Spleen (tissue), 11 donors: ENCODE data around the gene CASP5. TPM values are rescaled to one million over a fixed set of nuclear protein-coding genes. Genes with fewer than 3 reads are reported as not detected.

Source experiments
- DNase-seq: peaks from one replicate; pipeline ENCODE4 v3.0.0-alpha.2; 2020
- H3K27ac ChIP-seq, 8 donors: fragments of 200-600 bp; sonication (generic) in 7 of 8; 1 replicate in 4 of 8; 2 replicates in 4 of 8; pipeline versions ENCODE4 v1.5.0 to v1.8.0; 2016 to 2021; ENCODE audit warnings: inconsistent platforms in 4 of 8, mild to moderate bottlenecking in 4 of 8, moderate library complexity in 1 of 8
- H3K27me3 ChIP-seq, 7 donors: fragments of 200-600 bp; sonication (generic) in 6 of 7; replicated peaks in 1 of 7; 1 replicate in 4 of 7; 2 replicates in 3 of 7; pipeline versions ENCODE4 v1.5.0 to v1.8.0; 2016 to 2021; ENCODE audit warnings: inconsistent platforms in 3 of 7, mild to moderate bottlenecking in 1 of 7
- H3K36me3 ChIP-seq, 6 donors: fragments of 200-600 bp; sonication (generic) in 5 of 6; 1 replicate in 4 of 6; 2 replicates in 2 of 6; pipeline versions ENCODE4 v1.5.0 to v1.8.0; 2016 to 2021; ENCODE audit warnings: inconsistent platforms in 2 of 6
- H3K4me1 ChIP-seq, 6 donors: fragments of 200-600 bp; sonication (generic) in 5 of 6; 1 replicate in 3 of 6; 2 replicates in 3 of 6; pipeline versions ENCODE4 v1.5.0 to v1.8.0; 2016 to 2021; ENCODE audit warnings: inconsistent platforms in 3 of 6
- H3K4me3 ChIP-seq, 8 donors: fragments of 200-600 bp; sonication (generic) in 7 of 8; 1 replicate in 4 of 8; 2 replicates in 4 of 8; pipeline versions ENCODE4 v1.5.0 to v1.8.0; 2016 to 2021; ENCODE audit warnings: inconsistent platforms in 4 of 8, mild to moderate bottlenecking in 4 of 8, moderate library complexity in 2 of 8
- H3K9me3 ChIP-seq, 8 donors: fragments of 200-600 bp; sonication (generic) in 7 of 8; 1 replicate in 4 of 8; 2 replicates in 4 of 8; pipeline versions ENCODE4 v1.5.0 to v1.8.0; 2016 to 2021; ENCODE audit warnings: inconsistent platforms in 4 of 8
- POLR2A ChIP-seq, 3 donors: fragments of 450-650 bp; IDR thresholded peaks; one replicate each; pipeline ENCODE4 v1.5.1; 2017; ENCODE audit warnings: antibody characterized with exemption in 3 of 3, mild to moderate bottlenecking in 1 of 3
- POLR2AphosphoS5 ChIP-seq, 3 donors: sonication (generic); formaldehyde crosslinking; IDR thresholded peaks; one replicate each; pipeline ENCODE4 v1.5.1; 2017; ENCODE audit warnings: antibody characterized with exemption in 3 of 3
- WGBS, 5 donors: extraction: QIAGEN DNeasy Blood & Tissue Kit in 3 of 5; methylation state at CpG; one replicate each; pipeline versions ENCODE4 v1.1.5 to v1.1.7; 2013 to 2018; 5-methylcytosine and 5-hydroxymethylcytosine counted together
- intact Hi-C: fragments of 100-400 bp; cut with DNase I; formaldehyde crosslinking; loops from one replicate; pipeline ENCODE4 v1.15.0; 2023; ENCODE audit warnings: low total_unique reads
- polyA plus RNA-seq, 3 donors: library from polyadenylated mRNA; stranded (reverse); fragments of 200-250 nt; gene quantifications; one replicate each; pipeline ENCODE4 v1.2.1, GENCODE V29; 2013
- total RNA-seq, 7 donors: library from RNA; depleted of rRNA in 3 of 7; stranded (reverse); fragments of >200 nt in 3 of 7; fragmentation: NEBNext Ultra II Directional in 4 of 7; extraction: Animal tissue kit (Norgen Biotek cat#: 25700) in 4 of 7; gene quantifications; one replicate each; pipeline versions ENCODE4 v1.1.0 to v1.2.1, GENCODE V29; 2016 to 2021
- TF ChIP-seq, protein P1 (sequence below), 11 experiments: fragments of 200-600 bp in 7 of 11; fragments of 450-650 bp in 4 of 11; sonication (generic) in 4 of 11; IDR thresholded peaks in 8 of 11; conservative IDR thresholded peaks in 3 of 11; 1 replicate in 7 of 11; 2 replicates in 4 of 11; pipeline versions ENCODE4 v1.4.0 to v1.8.0; 2016 to 2021; ENCODE audit warnings: antibody characterized with exemption in 11 of 11, inconsistent platforms in 4 of 11, mild to moderate bottlenecking in 1 of 11
- donor health status: healthy with polysubstance abuse.
- donor health status: DM: no; HTN: no; CAD: no; lungs with moderate emphysema.
- donor health status: DM: no; HTN: no; CAD: no.
- donor health status: Bipolar disorder and iron deficiency.
- donor health status: healthy.
- donor health status: DM: no; HTN: no; CAD: no.
- donor health status: DM: yes; HTN: yes; CAD: no.

The CASP5 gene
- total and polyA plus RNA-seq, 10 donors, result 1.4 to 12.5 (median 3.1) TPM

DNA sequence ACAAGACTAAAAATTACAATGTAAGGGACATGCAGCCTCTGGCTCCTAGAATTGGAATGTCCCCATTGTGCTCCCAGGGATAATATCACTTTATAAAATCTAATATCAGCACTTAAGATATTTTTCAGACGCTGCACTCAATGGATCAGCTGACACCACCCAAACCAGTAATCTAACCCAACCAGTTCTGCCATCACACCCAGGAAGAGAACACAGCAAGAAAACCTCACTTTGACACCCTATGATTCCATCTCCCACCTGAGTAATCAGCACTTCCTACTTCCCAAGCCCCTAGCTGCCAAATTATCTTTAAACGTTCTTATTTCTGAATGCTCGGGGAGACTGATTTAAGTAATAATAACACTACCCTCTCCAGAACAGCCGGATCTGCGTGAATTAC is 57.2 kb downstream of the CASP5 start:
- Histone ChIP-seq H3K9me3 (peaks cover 0 to 17% (median 13%) of the 10 kb centered on the region in 8 donors), H3K27me3 (no peaks in the 10 kb centered on the region), H3K27ac (no peak overlapping the region), H3K4me3 (peak overlapping the region in 4 of 8 donors; percentile 45 to 70 (median 54)), H3K4me1 (peaks cover 23 to 76% (median 59%) of the 10 kb centered on the region in 6 donors), H3K36me3 (peaks cover 3 to 47% (median 12%) of the 10 kb centered on the region in 6 donors)
- intact Hi-C loops, result no loop called here
- WGBS, 5 donors, result 90 to 94% (median 93%) methylated on average over 5 of the region's 5 CpGs
- no peak for DNase-seq
- TF ChIP-seq POLR2AphosphoS5 (IDR thresholded peaks at IDR 0.05) (no peak), POLR2A (IDR thresholded peaks at IDR 0.05) (no peak)
- TF ChIP-seq, protein P1, sequence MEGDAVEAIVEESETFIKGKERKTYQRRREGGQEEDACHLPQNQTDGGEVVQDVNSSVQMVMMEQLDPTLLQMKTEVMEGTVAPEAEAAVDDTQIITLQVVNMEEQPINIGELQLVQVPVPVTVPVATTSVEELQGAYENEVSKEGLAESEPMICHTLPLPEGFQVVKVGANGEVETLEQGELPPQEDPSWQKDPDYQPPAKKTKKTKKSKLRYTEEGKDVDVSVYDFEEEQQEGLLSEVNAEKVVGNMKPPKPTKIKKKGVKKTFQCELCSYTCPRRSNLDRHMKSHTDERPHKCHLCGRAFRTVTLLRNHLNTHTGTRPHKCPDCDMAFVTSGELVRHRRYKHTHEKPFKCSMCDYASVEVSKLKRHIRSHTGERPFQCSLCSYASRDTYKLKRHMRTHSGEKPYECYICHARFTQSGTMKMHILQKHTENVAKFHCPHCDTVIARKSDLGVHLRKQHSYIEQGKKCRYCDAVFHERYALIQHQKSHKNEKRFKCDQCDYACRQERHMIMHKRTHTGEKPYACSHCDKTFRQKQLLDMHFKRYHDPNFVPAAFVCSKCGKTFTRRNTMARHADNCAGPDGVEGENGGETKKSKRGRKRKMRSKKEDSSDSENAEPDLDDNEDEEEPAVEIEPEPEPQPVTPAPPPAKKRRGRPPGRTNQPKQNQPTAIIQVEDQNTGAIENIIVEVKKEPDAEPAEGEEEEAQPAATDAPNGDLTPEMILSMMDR (IDR thresholded peaks at IDR 0.05 in 8 of 11, conservative IDR thresholded peaks at IDR 0.05 in 3 of 11), result no peak

DNA sequence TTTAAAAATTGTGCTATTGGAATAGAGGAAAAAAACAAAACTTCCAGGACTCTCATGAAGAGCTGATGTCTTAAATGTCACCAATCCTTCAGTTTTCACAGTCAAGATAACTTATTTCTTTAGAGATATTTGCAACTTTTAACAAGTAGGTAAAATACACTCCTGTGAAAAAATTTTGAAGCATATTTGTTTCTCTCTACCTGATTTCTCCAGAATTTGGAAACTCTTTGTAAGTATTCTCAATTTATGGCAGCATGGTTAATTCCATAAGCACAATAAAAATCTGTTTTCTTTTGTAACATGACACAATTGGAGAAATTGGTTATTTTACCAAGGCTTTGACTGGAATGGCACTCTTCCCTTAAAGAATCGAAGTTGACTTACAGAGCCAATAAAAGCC is 58.7 kb downstream of the CASP5 start:
- WGBS, 5 donors, result 98 to 100% (median 100%) methylated on average over 1 of the region's 1 CpG
- TF ChIP-seq, protein P1 (IDR thresholded peaks at IDR 0.05 in 8 of 11, conservative IDR thresholded peaks at IDR 0.05 in 3 of 11), result no peak
- TF ChIP-seq POLR2A (IDR thresholded peaks at IDR 0.05), result no peak
- Histone ChIP-seq H3K9me3 (peaks cover 0 to 17% (median 13%) of the 10 kb centered on the region in 8 donors), H3K36me3 (peaks cover 3 to 49% (median 12%) of the 10 kb centered on the region in 6 donors), H3K27me3 (no peaks in the 10 kb centered on the region), H3K4me3 (no peak overlapping the region), H3K4me1 (peaks cover 23 to 90% (median 69%) of the 10 kb centered on the region in 6 donors), H3K27ac (no peak overlapping the region)
- no peak for DNase-seq
- intact Hi-C loops, result no loop called here

DNA sequence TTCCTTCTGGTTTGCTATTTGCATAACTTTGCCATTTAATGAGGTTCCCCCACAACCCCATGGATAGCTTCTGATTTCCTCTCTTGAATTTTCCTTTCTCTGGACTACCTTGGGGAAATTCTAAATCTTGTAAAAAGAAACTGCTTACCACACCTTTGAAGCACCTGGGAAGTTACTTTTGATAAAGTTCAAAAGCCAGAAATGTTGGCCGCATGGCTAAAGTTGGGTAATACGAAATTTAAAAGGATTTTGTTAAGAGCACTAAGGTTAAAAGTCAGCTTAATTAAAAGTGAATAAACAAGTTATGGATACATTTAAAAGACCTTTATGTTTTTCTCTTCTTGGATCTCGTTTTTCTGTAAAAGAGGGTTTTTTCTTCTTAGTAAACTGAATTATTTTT is 60.1 kb downstream of the CASP5 start:
- intact Hi-C loops, result no loop called here
- DNase-seq, result no peak
- WGBS, 5 donors, result 85 to 92% (median 91%) methylated on average over 3 of the region's 3 CpGs
- H3K36me3 ChIP-seq, result peaks cover 3 to 49% (median 12%) of the 10 kb centered on the region in 6 donors
- H3K9me3 ChIP-seq, result peaks cover 0 to 17% (median 13%) of the 10 kb centered on the region in 8 donors
- TF ChIP-seq POLR2A (IDR thresholded peaks at IDR 0.05) (no peak), POLR2AphosphoS5 (IDR thresholded peaks at IDR 0.05) (no peak)
- TF ChIP-seq, protein P1 (IDR thresholded peaks at IDR 0.05 in 8 of 11, conservative IDR thresholded peaks at IDR 0.05 in 3 of 11), result no peak
- no peak overlapping the region for H3K4me3 ChIP-seq
- no peak overlapping the region for H3K27ac ChIP-seq
- H3K27me3 ChIP-seq, result no peaks in the 10 kb centered on the region
- H3K4me1 ChIP-seq, result peaks cover 19 to 97% (median 75%) of the 10 kb centered on the region in 6 donors

DNA sequence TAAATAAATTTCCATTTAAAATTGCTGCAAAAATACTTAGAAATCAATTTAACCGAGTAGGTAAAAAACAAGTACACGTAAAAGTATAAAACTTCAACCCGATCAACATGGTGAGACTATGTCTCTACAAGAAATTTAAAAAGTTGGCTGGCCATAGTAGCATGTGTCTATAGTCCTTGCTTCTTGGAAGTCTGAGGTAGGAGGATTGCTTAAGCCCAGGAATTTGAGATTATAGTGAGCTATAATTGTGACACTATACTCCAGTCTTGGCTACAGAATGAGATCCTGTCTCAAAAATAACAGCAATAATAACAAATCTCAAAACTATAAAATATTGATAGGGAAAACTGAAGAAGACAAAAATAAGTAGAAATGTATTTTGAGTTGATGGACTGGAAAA is 65.7 kb downstream of the CASP5 start:
- WGBS, 5 donors, result 78 to 99% (median 99%) methylated on average over 3 of the region's 3 CpGs
- peak overlapping the region in 2 of 8 donors; percentile 42 to 54 for H3K27ac ChIP-seq
- intact Hi-C loops, result no loop called here
- no peak for DNase-seq
- no peaks in the 10 kb centered on the region for H3K27me3 ChIP-seq
- no peaks in the 10 kb centered on the region for H3K9me3 ChIP-seq
- peaks cover 3 to 88% (median 69%) of the 10 kb centered on the region in 6 donors for H3K4me1 ChIP-seq
- H3K4me3 ChIP-seq, result no peak overlapping the region
- no peak for TF ChIP-seq POLR2AphosphoS5 (IDR thresholded peaks at IDR 0.05)
- no peak for TF ChIP-seq POLR2A (IDR thresholded peaks at IDR 0.05)
- TF ChIP-seq, protein P1 (IDR thresholded peaks at IDR 0.05 in 8 of 11, conservative IDR thresholded peaks at IDR 0.05 in 3 of 11), result no peak
- peaks cover 3 to 49% (median 32%) of the 10 kb centered on the region in 6 donors for H3K36me3 ChIP-seq
